ENCODE results near the gene MYL3.
A peak's percentile ranks its signal among the peaks of the same experiment; 100 is the strongest.

Gene MYL3

DNA sequence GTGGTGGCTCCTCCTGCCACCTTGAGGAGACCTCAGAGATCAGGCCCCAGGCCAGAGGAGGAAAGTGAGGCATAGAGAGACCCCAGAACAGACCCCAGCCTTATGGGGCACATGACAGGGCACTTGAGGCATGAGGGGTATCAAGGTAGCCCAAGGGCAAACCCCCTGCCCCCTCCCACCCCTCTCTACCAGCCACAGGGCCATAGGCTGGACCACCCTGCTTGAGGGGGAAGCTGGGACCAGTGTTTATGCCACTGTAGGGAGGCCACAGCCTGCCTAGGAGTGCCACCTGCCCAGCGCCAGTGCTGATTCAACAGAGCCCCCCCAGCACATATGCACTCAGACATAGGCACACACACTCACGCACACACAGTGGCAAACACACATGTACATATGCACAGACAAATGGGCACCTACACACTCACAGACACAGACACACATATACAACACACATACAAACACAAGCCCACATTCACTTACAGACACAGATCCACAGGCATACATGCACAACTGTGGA, 10.3 kb downstream of the MYL3 start:
- no peaks in the 10 kb centered on the region for H3K9me3 ChIP-seq (ENCODE audit: control insufficient read depth, low read length)
- DNase-seq (ENCODE audit: low read depth), result no peak
- H3K27me3 ChIP-seq (replicated peaks; ENCODE audit: control insufficient read depth, insufficient read depth, low read length), result peaks cover 8% of the 10 kb centered on the region
- H3K9ac ChIP-seq (ENCODE audit: low read length), result no peak overlapping the region
- H3K4me3 ChIP-seq (ENCODE audit: low read length), result no peak overlapping the region
- no peaks in the 10 kb centered on the region for H3K36me3 ChIP-seq (ENCODE audit: control insufficient read depth, insufficient read depth, low read length, severe bottlenecking)
- H3K4me1 ChIP-seq (ENCODE audit: control insufficient read depth, insufficient read depth, low read length), result peaks cover 36% of the 10 kb centered on the region

DNA sequence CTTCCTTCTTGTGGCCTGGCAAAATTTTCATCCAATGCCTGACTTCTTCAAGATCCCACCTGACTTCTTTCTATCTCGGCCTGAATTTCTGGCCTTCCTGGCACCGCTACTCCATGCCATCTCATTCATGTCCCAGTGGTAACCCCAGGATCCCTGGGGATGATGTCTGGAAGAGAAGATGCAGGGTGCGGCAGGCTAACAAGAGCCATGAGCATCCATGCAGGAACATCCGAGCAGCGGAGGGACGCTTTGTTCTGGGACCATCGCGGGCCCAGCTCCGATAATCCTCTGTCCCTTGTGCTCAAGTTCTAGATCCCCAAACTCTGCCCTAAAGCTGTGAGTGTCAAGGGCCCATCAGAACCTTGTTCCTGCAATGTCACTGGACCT, 10.9 kb downstream of the MYL3 start:
- peaks cover 39% of the 10 kb centered on the region for H3K4me1 ChIP-seq (ENCODE audit: control insufficient read depth, insufficient read depth, low read length)
- DNase-seq (ENCODE audit: low read depth), result no peak
- H3K27me3 ChIP-seq (replicated peaks; ENCODE audit: control insufficient read depth, insufficient read depth, low read length), result peaks cover 2% of the 10 kb centered on the region
- no peak overlapping the region for H3K4me3 ChIP-seq (ENCODE audit: low read length)
- H3K9ac ChIP-seq (ENCODE audit: low read length), result no peak overlapping the region
- H3K9me3 ChIP-seq (ENCODE audit: control insufficient read depth, low read length), result no peaks in the 10 kb centered on the region
- H3K36me3 ChIP-seq (ENCODE audit: control insufficient read depth, insufficient read depth, low read length, severe bottlenecking), result no peaks in the 10 kb centered on the region

DNA sequence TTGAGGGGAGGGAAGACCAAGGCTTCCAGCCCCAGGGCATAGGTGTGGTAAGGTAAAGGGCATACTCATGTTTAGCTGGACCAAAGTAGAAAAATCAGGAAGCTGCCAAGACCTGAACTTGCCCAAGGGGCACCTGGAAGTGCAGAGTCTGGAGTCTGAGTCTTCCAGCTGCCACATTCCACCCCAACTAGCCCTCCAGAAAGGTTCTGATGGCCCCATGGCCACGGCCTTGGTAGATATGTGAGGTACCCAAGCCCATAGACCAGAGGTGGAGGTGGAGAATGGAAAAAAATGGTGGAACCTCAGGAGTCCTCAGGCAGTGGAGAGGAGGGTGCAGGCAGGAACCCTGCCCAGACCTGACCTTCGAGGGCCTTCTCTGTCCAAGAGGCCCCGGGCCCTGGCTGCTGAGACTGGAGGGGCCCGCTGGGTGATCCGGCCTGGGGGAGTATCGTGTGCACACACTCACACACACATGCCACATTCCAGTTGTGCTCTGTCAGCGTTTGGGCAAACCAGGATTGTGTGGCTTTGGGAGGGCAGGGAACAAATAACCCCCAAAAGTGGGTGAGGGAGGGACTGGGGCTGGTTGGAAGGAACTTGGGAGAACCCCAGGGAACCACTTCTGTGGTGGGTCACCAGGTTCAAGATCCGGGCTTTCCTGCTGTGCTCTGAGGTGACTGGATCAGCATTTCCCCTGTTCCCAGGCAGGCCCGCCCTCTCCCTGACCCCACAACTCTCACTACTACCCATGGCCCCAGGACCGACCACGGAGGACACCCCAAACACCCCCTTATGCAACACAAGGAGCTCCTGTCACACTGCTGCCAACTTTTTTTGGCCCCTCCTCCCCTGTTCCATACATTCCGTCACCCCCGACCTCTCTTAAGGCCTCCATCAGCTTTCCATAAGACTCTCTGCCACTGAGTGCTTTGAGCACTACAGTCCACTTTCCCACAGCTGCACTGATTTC, 11.6 kb downstream of the MYL3 start:
- Histone ChIP-seq H3K36me3 (ENCODE audit: control insufficient read depth, insufficient read depth, low read length, severe bottlenecking) (no peaks in the 10 kb centered on the region), H3K9ac (ENCODE audit: low read length) (no peak overlapping the region), H3K4me1 (ENCODE audit: control insufficient read depth, insufficient read depth, low read length) (peaks cover 39% of the 10 kb centered on the region), H3K9me3 (ENCODE audit: control insufficient read depth, low read length) (no peaks in the 10 kb centered on the region), H3K27me3 (replicated peaks; ENCODE audit: control insufficient read depth, insufficient read depth, low read length) (no peaks in the 10 kb centered on the region), H3K4me3 (ENCODE audit: low read length) (no peak overlapping the region)
- no peak for DNase-seq (ENCODE audit: low read depth)

DNA sequence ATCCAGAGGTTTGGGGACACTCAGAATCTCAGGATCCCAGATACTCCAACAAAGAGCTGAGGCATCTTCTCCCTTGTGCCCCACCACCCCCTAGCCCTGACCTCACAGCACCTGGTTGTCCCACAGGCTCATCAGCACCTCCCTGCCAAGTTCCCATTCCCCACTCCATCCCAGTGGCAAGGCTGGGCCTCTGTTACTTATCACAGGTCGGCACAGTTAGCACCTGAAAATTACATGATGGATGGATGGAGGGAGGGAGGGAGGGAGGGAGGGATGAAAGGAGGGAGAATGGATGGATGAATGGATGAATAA, 12.8 kb downstream of the MYL3 start:
- H3K4me3 ChIP-seq (ENCODE audit: low read length), result no peak overlapping the region
- H3K27me3 ChIP-seq (replicated peaks; ENCODE audit: control insufficient read depth, insufficient read depth, low read length), result no peaks in the 10 kb centered on the region
- peaks cover 41% of the 10 kb centered on the region for H3K4me1 ChIP-seq (ENCODE audit: control insufficient read depth, insufficient read depth, low read length)
- H3K36me3 ChIP-seq (ENCODE audit: control insufficient read depth, insufficient read depth, low read length, severe bottlenecking), result no peaks in the 10 kb centered on the region
- no peak for DNase-seq (ENCODE audit: low read depth)
- H3K9me3 ChIP-seq (ENCODE audit: control insufficient read depth, low read length), result no peaks in the 10 kb centered on the region
- H3K9ac ChIP-seq (ENCODE audit: low read length), result no peak overlapping the region

DNA sequence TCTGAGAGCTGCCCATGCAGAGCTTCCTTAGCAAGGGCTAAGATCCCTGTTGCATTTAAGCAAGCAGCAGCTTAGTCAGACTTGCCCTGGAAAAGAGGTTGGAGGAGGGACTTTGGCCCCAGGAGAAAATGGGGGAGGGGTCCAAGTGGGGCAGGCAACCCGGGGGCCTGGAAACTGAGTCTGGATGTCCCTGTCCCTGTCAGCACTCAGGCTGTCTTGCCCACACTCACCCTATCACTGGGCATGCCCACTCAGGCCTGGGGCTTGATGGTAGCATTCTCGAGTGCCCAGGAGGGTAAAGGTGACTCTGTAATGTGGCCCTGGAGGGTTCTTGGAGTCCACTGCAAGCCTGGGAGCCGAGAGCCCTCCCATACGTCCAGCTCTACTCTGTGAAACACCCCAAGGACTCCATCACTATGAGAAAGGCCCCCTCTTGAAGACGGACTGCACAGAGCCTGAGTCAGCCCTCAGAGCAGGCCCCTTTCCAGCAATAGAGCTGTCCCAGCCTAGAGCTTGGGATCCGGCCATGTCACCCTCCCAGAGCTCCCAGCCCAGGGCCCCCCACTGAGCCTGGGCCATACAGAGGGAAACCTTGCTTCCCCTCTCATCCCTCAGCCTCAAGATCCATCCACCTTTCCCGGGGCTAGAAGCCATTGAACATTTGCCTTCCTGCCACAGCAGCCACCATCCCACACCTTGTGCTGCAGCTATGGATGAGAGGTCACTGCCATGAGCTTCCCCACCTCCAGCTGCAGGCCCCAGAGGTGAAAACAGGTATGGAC, 13.4 kb downstream of the MYL3 start:
- Histone ChIP-seq H3K4me1 (ENCODE audit: control insufficient read depth, insufficient read depth, low read length) (peaks cover 47% of the 10 kb centered on the region), H3K9ac (ENCODE audit: low read length) (no peak overlapping the region), H3K36me3 (ENCODE audit: control insufficient read depth, insufficient read depth, low read length, severe bottlenecking) (no peaks in the 10 kb centered on the region), H3K4me3 (ENCODE audit: low read length) (no peak overlapping the region), H3K27me3 (replicated peaks; ENCODE audit: control insufficient read depth, insufficient read depth, low read length) (no peaks in the 10 kb centered on the region), H3K9me3 (ENCODE audit: control insufficient read depth, low read length) (no peaks in the 10 kb centered on the region)
- no peak for DNase-seq (ENCODE audit: low read depth)

DNA sequence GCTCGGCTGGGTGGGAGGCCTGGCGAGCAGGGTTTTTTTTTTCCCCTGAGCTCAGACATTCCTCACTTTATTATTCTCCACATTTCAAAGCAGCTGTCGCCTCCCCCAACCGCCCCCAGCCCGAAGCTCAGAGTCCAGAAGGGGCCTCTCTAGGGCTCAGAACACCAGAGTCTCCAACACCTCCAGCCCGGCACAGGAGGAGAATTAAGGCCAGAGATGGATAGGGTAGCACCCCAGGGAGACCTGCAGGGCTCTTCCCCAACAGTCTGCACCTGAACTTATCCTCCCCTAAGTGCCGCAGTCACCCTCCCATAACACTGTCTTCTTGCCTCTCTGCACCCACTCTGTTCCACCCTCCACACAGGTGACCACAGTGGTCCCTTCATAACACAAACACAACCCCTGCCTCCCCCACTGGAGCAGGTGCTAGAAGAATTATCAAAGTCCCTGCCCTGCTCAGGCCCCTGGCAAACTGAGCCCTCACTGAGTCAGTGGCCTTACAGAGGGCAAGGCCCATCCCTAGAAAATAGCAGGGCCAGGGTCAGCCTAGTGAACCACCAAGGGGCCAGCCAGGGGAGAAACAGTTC, 14.1 kb downstream of the MYL3 start:
- H3K9me3 ChIP-seq (ENCODE audit: control insufficient read depth, low read length), result no peaks in the 10 kb centered on the region
- no peak overlapping the region for H3K9ac ChIP-seq (ENCODE audit: low read length)
- peaks cover 47% of the 10 kb centered on the region for H3K4me1 ChIP-seq (ENCODE audit: control insufficient read depth, insufficient read depth, low read length)
- no peaks in the 10 kb centered on the region for H3K36me3 ChIP-seq (ENCODE audit: control insufficient read depth, insufficient read depth, low read length, severe bottlenecking)
- H3K27me3 ChIP-seq (replicated peaks; ENCODE audit: control insufficient read depth, insufficient read depth, low read length), result no peaks in the 10 kb centered on the region
- DNase-seq (ENCODE audit: low read depth), result no peak
- H3K4me3 ChIP-seq (ENCODE audit: low read length), result no peak overlapping the region

DNA sequence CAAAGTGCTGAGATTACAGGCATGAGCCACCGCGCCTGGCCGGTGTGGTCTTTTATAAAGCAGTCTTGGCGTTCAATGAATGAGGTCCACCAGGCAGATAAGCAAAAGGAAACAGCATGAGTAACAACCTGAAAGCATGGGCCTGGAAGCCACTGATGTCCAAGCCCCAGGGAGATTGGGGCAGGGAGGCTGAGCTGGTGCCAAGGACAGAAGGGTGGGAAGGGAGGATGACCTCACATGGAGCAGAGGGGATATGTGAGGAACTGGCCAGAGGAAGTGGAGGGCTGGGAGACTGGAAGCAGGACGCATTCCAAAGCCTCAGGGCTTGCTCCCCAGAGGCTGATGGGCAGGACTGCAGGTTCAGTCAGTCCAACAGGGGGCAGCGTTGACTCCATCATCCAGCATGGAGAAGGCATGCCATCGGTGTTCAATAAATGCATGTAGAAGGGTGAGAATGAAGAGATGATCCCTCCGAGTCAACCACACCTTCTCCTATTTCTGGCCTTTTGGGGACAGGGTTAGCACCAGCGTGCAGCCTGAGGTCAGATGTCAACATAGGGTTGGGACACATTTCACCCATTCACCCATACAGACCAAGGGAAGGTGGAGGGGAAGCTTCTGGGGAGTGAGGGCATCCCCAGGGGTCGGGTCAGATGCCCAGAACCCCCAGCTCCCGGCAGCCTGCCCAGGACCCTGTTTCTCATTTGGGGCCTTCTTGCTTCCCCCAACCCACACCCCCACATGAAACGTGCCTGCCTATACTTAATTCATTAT, 14.8 kb downstream of the MYL3 start:
- no peaks in the 10 kb centered on the region for H3K27me3 ChIP-seq (replicated peaks; ENCODE audit: control insufficient read depth, insufficient read depth, low read length)
- no peaks in the 10 kb centered on the region for H3K9me3 ChIP-seq (ENCODE audit: control insufficient read depth, low read length)
- H3K4me3 ChIP-seq (ENCODE audit: low read length), result no peak overlapping the region
- no peaks in the 10 kb centered on the region for H3K36me3 ChIP-seq (ENCODE audit: control insufficient read depth, insufficient read depth, low read length, severe bottlenecking)
- peaks cover 47% of the 10 kb centered on the region for H3K4me1 ChIP-seq (ENCODE audit: control insufficient read depth, insufficient read depth, low read length)
- no peak overlapping the region for H3K9ac ChIP-seq (ENCODE audit: low read length)
- peak; percentile 27 for DNase-seq (ENCODE audit: low read depth)

DNA sequence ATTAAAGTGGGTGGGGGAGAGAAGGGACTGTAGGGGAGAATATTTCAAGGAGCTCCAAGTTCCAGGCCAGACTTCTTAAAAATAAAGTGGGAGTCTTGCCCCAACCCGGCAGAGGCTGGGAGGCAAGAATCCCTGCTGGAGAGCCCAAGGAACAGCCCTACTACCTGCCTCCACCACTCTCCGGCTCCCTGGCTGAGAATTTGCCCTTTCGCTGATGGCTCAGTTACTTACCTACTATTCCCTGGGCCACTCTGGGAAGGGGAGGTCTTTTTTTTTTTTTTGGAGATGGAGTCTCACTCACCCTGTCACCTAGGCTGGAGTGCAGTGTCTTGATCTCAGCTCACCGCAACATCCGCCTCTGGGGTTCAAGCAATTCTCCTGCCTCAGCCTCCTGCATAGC, 15.5 kb downstream of the MYL3 start:
- H3K9me3 ChIP-seq (ENCODE audit: control insufficient read depth, low read length), result peaks cover 4% of the 10 kb centered on the region
- H3K36me3 ChIP-seq (ENCODE audit: control insufficient read depth, insufficient read depth, low read length, severe bottlenecking), result no peaks in the 10 kb centered on the region
- no peak for DNase-seq (ENCODE audit: low read depth)
- H3K9ac ChIP-seq (ENCODE audit: low read length), result no peak overlapping the region
- H3K27me3 ChIP-seq (replicated peaks; ENCODE audit: control insufficient read depth, insufficient read depth, low read length), result no peaks in the 10 kb centered on the region
- H3K4me1 ChIP-seq (ENCODE audit: control insufficient read depth, insufficient read depth, low read length), result peaks cover 47% of the 10 kb centered on the region
- no peak overlapping the region for H3K4me3 ChIP-seq (ENCODE audit: low read length)

DNA sequence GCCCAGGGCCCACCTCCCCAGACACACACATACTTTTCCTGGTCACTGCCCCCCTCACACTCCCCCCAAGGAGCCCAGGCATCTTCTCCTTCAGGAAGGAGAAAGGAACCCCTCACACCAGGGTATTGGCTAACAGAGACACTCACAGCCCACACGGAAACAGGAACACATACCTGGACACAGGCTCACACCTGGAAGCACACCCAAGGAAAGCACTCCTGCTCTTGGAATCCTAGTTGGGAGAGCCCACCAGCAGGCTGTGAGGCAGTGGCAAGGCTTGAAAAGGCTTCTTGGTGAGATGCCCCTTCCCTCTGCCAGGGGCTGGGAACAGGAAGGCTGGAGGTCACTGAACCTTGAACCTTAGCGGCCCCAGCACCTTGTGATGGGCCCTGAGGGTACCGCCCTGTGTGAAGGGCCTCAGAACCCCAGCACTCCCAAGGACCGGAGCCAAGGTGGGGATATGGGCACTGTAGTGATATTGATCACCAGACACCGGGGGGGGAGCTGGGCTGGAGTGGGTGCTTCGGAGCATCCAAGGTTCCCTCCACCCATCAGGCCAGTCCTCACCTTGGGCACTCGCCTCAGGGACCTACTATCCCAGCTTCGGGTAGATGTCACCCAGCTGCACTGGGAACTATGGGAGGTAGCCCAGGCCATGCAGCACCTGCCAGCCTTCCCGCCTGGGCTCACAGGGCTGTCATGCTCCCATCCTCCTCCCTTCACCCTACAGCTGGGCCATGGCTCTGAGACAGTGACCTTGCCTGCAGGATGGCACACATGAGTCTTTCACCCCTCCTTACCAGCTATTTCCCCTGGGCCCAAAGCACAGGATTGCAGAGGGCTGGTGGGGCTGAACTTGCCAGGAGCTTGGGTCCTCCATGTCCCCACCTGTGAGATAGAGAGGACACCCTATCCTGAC, 16.4 kb downstream of the MYL3 start:
- H3K4me1 ChIP-seq (ENCODE audit: control insufficient read depth, insufficient read depth, low read length), result peaks cover 47% of the 10 kb centered on the region
- no peaks in the 10 kb centered on the region for H3K27me3 ChIP-seq (replicated peaks; ENCODE audit: control insufficient read depth, insufficient read depth, low read length)
- no peaks in the 10 kb centered on the region for H3K36me3 ChIP-seq (ENCODE audit: control insufficient read depth, insufficient read depth, low read length, severe bottlenecking)
- peak overlapping the region; percentile 73 for H3K4me3 ChIP-seq (ENCODE audit: low read length)
- H3K9me3 ChIP-seq (ENCODE audit: control insufficient read depth, low read length), result peaks cover 12% of the 10 kb centered on the region
- no peak for DNase-seq (ENCODE audit: low read depth)
- H3K9ac ChIP-seq (ENCODE audit: low read length), result peak overlapping the region; percentile 82
